HepG2 (cell line): ENCODE results near the gene NHP2. TPM values are rescaled to one million over a fixed set of nuclear protein-coding genes. Genes with fewer than 3 reads are reported as not detected.

Experiments
- ATAC-seq: fragments of 200-7000 bp; cut with Tn5 transposase; 3 replicates; pipeline ENCODE4 v1.9.1; 2020; ENCODE audit warnings: mild to moderate bottlenecking, moderate library complexity
- BruUV-seq: library from RNA; stranded (reverse); fragments of 400-500 nt; replicated peaks from 2 replicates; lab custom pipeline; 2021; lab: Mats Ljungman, UMichigan
- CTCF ChIA-PET: fragments of 300-600 bp; formaldehyde crosslinking; extraction: SDS; loops from one replicate; lab custom pipeline; 2021; ENCODE audit warnings: low total read pairs, inconsistent platforms, low intra/inter-chr PET ratio; lab: Yijun Ruan, JAX
- POLR2A ChIA-PET: fragments of 350-600 bp; sonication (Branson Sonifier 250); formaldehyde crosslinking; loops from one replicate; lab custom pipeline; 2020; ENCODE audit warnings: antibody characterized with exemption, inconsistent platforms; lab: Yijun Ruan, JAX
- DNase-seq: peaks from one replicate; pipeline ENCODE4 v3.0.0-alpha.2; 2015; ENCODE audit warnings: low spot score
- FAIRE-seq: peaks from 3 replicates; lab custom pipeline; 2011; peaks lifted over from hg19 to GRCh38; lab: Jason Lieb, UNC
- H2AFZ ChIP-seq: one replicate; pipeline ENCODE4 v1.6.1; 2011; ENCODE audit warnings: low read length, inconsistent platforms
- H3K27ac ChIP-seq: fragments of 300-600 bp; 3 replicates; pipeline ENCODE4 v1.8.0; 2011; ENCODE audit warnings: mixed run types, mild to moderate bottlenecking, mixed read lengths, low read length, inconsistent platforms; ENCODE audit not compliant: insufficient read depth; ENCODE audit errors: extremely low read length
- H3K27me3 ChIP-seq, 2 experiments: fragments of 200-600 bp in 1 of 2; 2 replicates in 1 of 2; 3 replicates in 1 of 2; pipeline versions ENCODE4 v1.6.0 to v1.8.0; 2011; ENCODE audit warnings: low read length in 2 of 2, mild to moderate bottlenecking in 2 of 2, moderate library complexity in 2 of 2, inconsistent platforms in 1 of 2; ENCODE audit not compliant: insufficient read depth in 2 of 2, control insufficient read depth in 1 of 2
- H3K36me3 ChIP-seq, 2 experiments: fragments of 200-600 bp in 1 of 2; replicated peaks in 1 of 2; 2 replicates in 1 of 2; 3 replicates in 1 of 2; pipeline versions ENCODE4 v1.5.1 to v1.8.0; 2011; ENCODE audit warnings: low read length in 2 of 2, inconsistent platforms in 1 of 2; ENCODE audit not compliant: insufficient read depth in 2 of 2, control insufficient read depth in 1 of 2
- H3K4me1 ChIP-seq: 2 replicates; pipeline ENCODE4 v1.5.1; 2012; ENCODE audit warnings: low read length, inconsistent platforms; ENCODE audit not compliant: insufficient read depth
- H3K4me2 ChIP-seq: 2 replicates; pipeline ENCODE4 v1.6.0; 2011; ENCODE audit warnings: low read depth, low read length, inconsistent platforms
- H3K4me3 ChIP-seq, 3 experiments: fragments of 200-600 bp in 1 of 3; sonication (generic), shearing (Covaris generic) in 1 of 3; replicated peaks in 1 of 3; 2 replicates each; pipeline ENCODE4 v1.5.1; 2011 to 2016; ENCODE audit warnings: low read length in 3 of 3, inconsistent platforms in 2 of 3, low read depth in 2 of 3, mild to moderate bottlenecking in 2 of 3, control low read depth in 1 of 3, mixed read lengths in 1 of 3; ENCODE audit not compliant: insufficient read depth in 1 of 3
- H3K79me2 ChIP-seq: one replicate; pipeline ENCODE4 v1.6.1; 2011; ENCODE audit warnings: low read length, inconsistent platforms; ENCODE audit not compliant: insufficient read depth
- H3K9ac ChIP-seq: 2 replicates; pipeline ENCODE4 v1.6.0; 2011; ENCODE audit warnings: mild to moderate bottlenecking, low read depth, low read length, inconsistent platforms; ENCODE audit not compliant: insufficient read depth
- H3K9me3 ChIP-seq: 2 replicates; pipeline ENCODE4 v1.5.1; 2012; ENCODE audit warnings: mild to moderate bottlenecking, low read length
- H4K20me1 ChIP-seq: 2 replicates; pipeline ENCODE4 v1.6.0; 2011; ENCODE audit warnings: inconsistent platforms, mild to moderate bottlenecking, low read length, moderate library complexity; ENCODE audit not compliant: insufficient read depth
- ARID5B ChIP-seq: IDR thresholded peaks from 2 replicates; pipeline ENCODE4 v1.4.0; 2020; ENCODE audit warnings: mild to moderate bottlenecking, missing genetic modification reagents
- GATA4 ChIP-seq: sonication (generic); IDR thresholded peaks from 2 replicates; pipeline ENCODE4 v1.6.1; 2016; ENCODE audit warnings: antibody characterized with exemption, low read depth, borderline replicate concordance
- GPBP1L1 ChIP-seq: sonication (generic); formaldehyde crosslinking; IDR thresholded peaks from 2 replicates; pipeline ENCODE4 v1.5.0; 2020; ENCODE audit warnings: mild to moderate bottlenecking, missing genetic modification reagents
- KDM1A ChIP-seq: IDR thresholded peaks from 2 replicates; pipeline ENCODE4 v1.6.1; 2016; ENCODE audit warnings: missing compliant biosample characterization
- TAF1 ChIP-seq: sonication (generic); formaldehyde crosslinking; IDR thresholded peaks from 2 replicates; pipeline ENCODE4 v1.4.0; 2020; ENCODE audit warnings: missing genetic modification reagents
- ZNF251 ChIP-seq: sonication (generic); formaldehyde crosslinking; IDR thresholded peaks from 2 replicates; pipeline ENCODE4 v1.9.0; 2021; ENCODE audit warnings: mild to moderate bottlenecking, missing genetic modification reagents
- ZNF510 ChIP-seq: sonication (generic); formaldehyde crosslinking; IDR thresholded peaks from 2 replicates; pipeline ENCODE4 v1.4.0; 2020; ENCODE audit warnings: low read depth, mild to moderate bottlenecking, missing genetic modification reagents
- ZNF703 ChIP-seq: sonication (generic); formaldehyde crosslinking; IDR thresholded peaks from 2 replicates; pipeline ENCODE4 v1.5.1; 2020; ENCODE audit warnings: missing genetic modification reagents, mild to moderate bottlenecking, moderate library complexity, borderline replicate concordance
- WGBS: methylation state at CpG from one replicate; pipeline ENCODE4 v1.1.6; 2017; ENCODE audit warnings: low lambda C conversion rate; 5-methylcytosine and 5-hydroxymethylcytosine counted together
- in situ Hi-C: cut with HindIII; loops from 2 replicates; pipeline ENCODE4 v1.10.0; 2017; ENCODE audit warnings: low pct_unique_long_range_greater_than_20kb; ENCODE audit not compliant: extremely low pct_ligation_motif_present
- intact Hi-C: fragments of 100-400 bp; cut with micrococcal nuclease; formaldehyde crosslinking; loops from one replicate; pipeline ENCODE4 v1.10.0; 2022; ENCODE audit not compliant: unreplicated experiment
- polyA plus RNA-seq, 8 experiments: library from polyadenylated mRNA; depleted of rRNA in 3 of 8; stranded (reverse) in 7 of 8; unstranded in 1 of 8; fragments of >200 nt; fragmentation: Illumina TruSeq in 4 of 8; extraction: Trizol in 4 of 8; gene quantifications; 2 replicates each; pipeline versions ENCODE4 v1.2.1 to v1.2.3, GENCODE V29; 2011 to 2016; ENCODE audit warnings: low read depth in 4 of 8, missing spikeins in 1 of 8, mixed read lengths in 1 of 8; ENCODE audit not compliant: insufficient read depth in 1 of 8
- total RNA-seq, 5 experiments: library from RNA; depleted of rRNA; stranded (reverse); fragments of >200 nt; fragmentation: Illumina TruSeq; extraction: Trizol; gene quantifications; 2 replicates each; pipeline ENCODE4 v1.2.3, GENCODE V29; 2016; ENCODE audit warnings: low read depth in 1 of 5
- TF ChIP-seq, protein P1 (sequence below): sonication (generic); formaldehyde crosslinking; IDR thresholded peaks from 2 replicates; pipeline ENCODE4 v1.5.1; 2020; ENCODE audit warnings: mild to moderate bottlenecking, missing genetic modification reagents, borderline replicate concordance
- TF ChIP-seq, protein P2 (sequence below): sonication (generic); formaldehyde crosslinking; IDR thresholded peaks from 2 replicates; pipeline ENCODE4 v1.4.0; 2020; ENCODE audit warnings: missing genetic modification reagents, mild to moderate bottlenecking, borderline replicate concordance

The NHP2 gene
- total and polyA plus RNA-seq, 2 of the 13 experiments (the other 11 are each of a cell fraction or from before 2014, with no cell fraction given): 56.2 to 96.1 TPM

- H3K27me3 ChIP-seq: no peaks in the 10 kb centered on the region
- FAIRE-seq (no peak), ATAC-seq (no peak), DNase-seq (no peak)
- 94% methylated on average over 20 of the region's 20 CpGs for WGBS
- no peak overlapping the region for H3K4me2 ChIP-seq
- no peak overlapping the region for H2AFZ ChIP-seq
- in situ Hi-C loops (no loop called here), intact Hi-C loops (no loop called here)
- no peaks in the 10 kb centered on the region for H3K4me1 ChIP-seq
- no peaks in the 10 kb centered on the region for H3K9me3 ChIP-seq
- no peak overlapping the region for H3K4me3 ChIP-seq
- CTCF ChIA-PET: no interaction called here
- POLR2A ChIA-PET: no interaction called here
- no peak overlapping the region for H3K27ac ChIP-seq
- TF ChIP-seq ZNF251 (CRISPR knock-in tag) (no peak), GPBP1L1 (CRISPR knock-in tag) (no peak), ARID5B (CRISPR knock-in tag) (no peak), KDM1A (CRISPR knock-in tag) (no peak), ZNF510 (no peak), ZNF703 (CRISPR knock-in tag) (no peak), TAF1 (CRISPR knock-in tag) (no peak), GATA4 (no peak)
- TF ChIP-seq, protein P1, sequence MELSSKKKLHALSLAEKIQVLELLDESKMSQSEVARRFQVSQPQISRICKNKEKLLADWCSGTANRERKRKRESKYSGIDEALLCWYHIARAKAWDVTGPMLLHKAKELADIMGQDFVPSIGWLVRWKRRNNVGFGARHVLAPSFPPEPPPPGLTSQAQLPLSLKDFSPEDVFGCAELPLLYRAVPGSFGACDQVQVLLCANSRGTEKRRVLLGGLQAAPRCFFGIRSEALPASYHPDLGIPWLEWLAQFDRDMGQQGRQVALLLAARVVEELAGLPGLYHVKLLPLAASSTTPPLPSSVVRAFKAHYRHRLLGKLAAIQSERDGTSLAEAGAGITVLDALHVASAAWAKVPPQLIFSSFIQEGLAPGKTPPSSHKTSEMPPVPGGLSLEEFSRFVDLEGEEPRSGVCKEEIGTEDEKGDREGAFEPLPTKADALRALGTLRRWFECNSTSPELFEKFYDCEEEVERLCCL (CRISPR knock-in tag): no peak
- TF ChIP-seq, protein P2, sequence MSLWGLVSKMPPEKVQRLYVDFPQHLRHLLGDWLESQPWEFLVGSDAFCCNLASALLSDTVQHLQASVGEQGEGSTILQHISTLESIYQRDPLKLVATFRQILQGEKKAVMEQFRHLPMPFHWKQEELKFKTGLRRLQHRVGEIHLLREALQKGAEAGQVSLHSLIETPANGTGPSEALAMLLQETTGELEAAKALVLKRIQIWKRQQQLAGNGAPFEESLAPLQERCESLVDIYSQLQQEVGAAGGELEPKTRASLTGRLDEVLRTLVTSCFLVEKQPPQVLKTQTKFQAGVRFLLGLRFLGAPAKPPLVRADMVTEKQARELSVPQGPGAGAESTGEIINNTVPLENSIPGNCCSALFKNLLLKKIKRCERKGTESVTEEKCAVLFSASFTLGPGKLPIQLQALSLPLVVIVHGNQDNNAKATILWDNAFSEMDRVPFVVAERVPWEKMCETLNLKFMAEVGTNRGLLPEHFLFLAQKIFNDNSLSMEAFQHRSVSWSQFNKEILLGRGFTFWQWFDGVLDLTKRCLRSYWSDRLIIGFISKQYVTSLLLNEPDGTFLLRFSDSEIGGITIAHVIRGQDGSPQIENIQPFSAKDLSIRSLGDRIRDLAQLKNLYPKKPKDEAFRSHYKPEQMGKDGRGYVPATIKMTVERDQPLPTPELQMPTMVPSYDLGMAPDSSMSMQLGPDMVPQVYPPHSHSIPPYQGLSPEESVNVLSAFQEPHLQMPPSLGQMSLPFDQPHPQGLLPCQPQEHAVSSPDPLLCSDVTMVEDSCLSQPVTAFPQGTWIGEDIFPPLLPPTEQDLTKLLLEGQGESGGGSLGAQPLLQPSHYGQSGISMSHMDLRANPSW (CRISPR knock-in tag): no peak
- peaks cover 3% of the 10 kb centered on the region; the same call in 1 of the 2 replicates for H4K20me1 ChIP-seq
- no peak overlapping the region for H3K9ac ChIP-seq
- BruUV-seq: no TSS peak
- no peaks in the 10 kb centered on the region for H3K79me2 ChIP-seq
- H3K36me3 ChIP-seq: peaks cover 21 to 42% of the 10 kb centered on the region in 2 experiments
These were observed 11.0 kb downstream of the NHP2 start for GRCh38 chr5:178142642-178143041.
